Neural progenitor cell (in vitro differentiated cells): ENCODE results near the gene ARNT2. TPM values are rescaled to one million over a fixed set of nuclear protein-coding genes. Genes with fewer than 3 reads are reported as not detected.

ENCODE experiments used
- DNase-seq: peaks from one replicate; pipeline ENCODE4 v3.0.0-alpha.2; 2016; ENCODE audit warnings: low spot score
- H2AFZ ChIP-seq: fragments of 200-600 bp; sonication (generic); replicated peaks from 2 replicates; pipeline ENCODE4 v1.6.1; 2016; ENCODE audit warnings: antibody characterized with exemption
- H3F3A ChIP-seq: fragments of 200-600 bp; sonication (generic); 2 replicates; pipeline ENCODE4 v1.6.1; 2016; ENCODE audit warnings: antibody characterized with exemption, low read depth
- H3K27ac ChIP-seq: fragments of 200-600 bp; sonication (generic); 2 replicates; pipeline ENCODE4 v1.5.1; 2016; ENCODE audit warnings: mild to moderate bottlenecking
- H3K27me3 ChIP-seq: fragments of 200-600 bp; sonication (generic); 2 replicates; pipeline ENCODE4 v1.6.1; 2016; ENCODE audit warnings: mild to moderate bottlenecking, moderate library complexity
- H3K36me3 ChIP-seq: fragments of 200-600 bp; sonication (generic); 2 replicates; pipeline ENCODE4 v1.5.1; 2016
- H3K4me1 ChIP-seq: fragments of 200-600 bp; sonication (generic); 2 replicates; pipeline ENCODE4 v1.6.1; 2016; ENCODE audit warnings: mixed run types
- H3K4me2 ChIP-seq: fragments of 200-600 bp; sonication (generic); 2 replicates; pipeline ENCODE4 v1.6.1; 2016
- H3K4me3 ChIP-seq: fragments of 200-600 bp; sonication (generic); 2 replicates; pipeline ENCODE4 v1.5.1; 2016
- H3K79me2 ChIP-seq: fragments of 200-600 bp; sonication (generic); 2 replicates; pipeline ENCODE4 v1.6.1; 2016; ENCODE audit warnings: low read depth
- H3K9ac ChIP-seq: fragments of 200-600 bp; sonication (generic); 2 replicates; pipeline ENCODE4 v1.6.1; 2016
- H3K9me3 ChIP-seq: fragments of 200-600 bp; sonication (generic); 2 replicates; pipeline ENCODE4 v1.5.1; 2016; ENCODE audit warnings: low read depth
- H4K20me1 ChIP-seq: fragments of 200-600 bp; sonication (generic); 2 replicates; pipeline ENCODE4 v1.6.1; 2016; ENCODE audit warnings: low read depth
- H3K27ac Mint-ChIP-seq: 3 replicates; pipeline ENCODE4 v1.8.0; 2021; ENCODE audit warnings: mixed read lengths
- H3K27me3 Mint-ChIP-seq: 2 replicates; pipeline ENCODE4 v1.8.0; 2022; ENCODE audit warnings: low read depth, mild to moderate bottlenecking, inconsistent platforms, moderate library complexity, mixed read lengths; ENCODE audit not compliant: insufficient read depth
- H3K36me3 Mint-ChIP-seq: 3 replicates; pipeline ENCODE4 v1.8.0; 2021; ENCODE audit warnings: mixed read lengths
- H3K4me1 Mint-ChIP-seq: 3 replicates; pipeline ENCODE4 v1.8.0; 2021; ENCODE audit warnings: mixed read lengths
- H3K4me3 Mint-ChIP-seq: 3 replicates; pipeline ENCODE4 v1.8.0; 2021; ENCODE audit warnings: mild to moderate bottlenecking, moderate library complexity, mixed read lengths
- H3K9me3 Mint-ChIP-seq: 3 replicates; pipeline ENCODE4 v1.8.0; 2020; ENCODE audit warnings: mixed read lengths
- CTCF ChIP-seq: fragments of 200-600 bp; sonication (generic); IDR thresholded peaks from 2 replicates; pipeline ENCODE4 v1.5.1; 2017; ENCODE audit warnings: antibody characterized with exemption, mild to moderate bottlenecking
- EZH2 ChIP-seq: fragments of 200-600 bp; sonication (generic); IDR thresholded peaks from 2 replicates; pipeline ENCODE4 v1.6.1; 2017; ENCODE audit warnings: antibody characterized with exemption, mild to moderate bottlenecking, moderate library complexity
- EZH2phosphoT487 ChIP-seq: fragments of 200-600 bp; sonication (generic); IDR thresholded peaks from 2 replicates; pipeline ENCODE4 v1.6.1; 2017; ENCODE audit warnings: antibody characterized with exemption
- total RNA-seq: library from RNA; depleted of rRNA; stranded (reverse); fragments of >200 nt; gene quantifications from 2 replicates; pipeline ENCODE4 v1.2.3, GENCODE V29; 2015; ENCODE audit warnings: low replicate concordance

The ARNT2 gene
- total RNA-seq, 1 donor from 2014 or later, result 15.7 TPM

- no peak overlapping the region for H3K4me3 ChIP-seq
These were observed 12.5 kb downstream of the ARNT2 start for GRCh38 chr15:80416702-80417101.

GRCh38 chr15:80418892-80419537 is 14.8 kb downstream of the ARNT2 start:
- H3K4me2 ChIP-seq, result no peak overlapping the region
- H4K20me1 ChIP-seq, result peaks cover 16% of the 10 kb centered on the region
- H3K9me3 ChIP-seq, result no peaks in the 10 kb centered on the region
- H3K27ac Mint-ChIP-seq, result no peak overlapping the region
- H3K9me3 Mint-ChIP-seq, result peaks cover 3% of the 10 kb centered on the region
- H3K4me1 Mint-ChIP-seq, result peaks cover 20% of the 10 kb centered on the region
- no peak overlapping the region for H3K4me3 Mint-ChIP-seq
- H2AFZ ChIP-seq, result no peak overlapping the region
- H3K36me3 ChIP-seq, result no peaks in the 10 kb centered on the region
- H3K4me1 ChIP-seq, result peaks cover 10% of the 10 kb centered on the region
- no peak overlapping the region for H3K9ac ChIP-seq
- no peaks in the 10 kb centered on the region for H3K27me3 ChIP-seq
- H3F3A ChIP-seq, result no peaks in the 10 kb centered on the region
- no peak overlapping the region for H3K27ac ChIP-seq
- peak; percentile 69 for DNase-seq
- H3K4me3 ChIP-seq, result no peak overlapping the region
- TF ChIP-seq EZH2 (no peak), CTCF (peak; percentile 75)
- H3K36me3 Mint-ChIP-seq, result peaks cover 4% of the 10 kb centered on the region
- peaks cover 2% of the 10 kb centered on the region for H3K27me3 Mint-ChIP-seq
- H3K79me2 ChIP-seq, result peaks cover 36% of the 10 kb centered on the region

More at GRCh38 chr15:80416702-80417101, 12.5 kb downstream of the ARNT2 start:
- Mint-ChIP-seq H3K36me3 (peaks cover 4% of the 10 kb centered on the region), H3K4me1 (peaks cover 29% of the 10 kb centered on the region), H3K27ac (no peak overlapping the region), H3K4me3 (no peak overlapping the region), H3K9me3 (peaks cover 2% of the 10 kb centered on the region), H3K27me3 (no peaks in the 10 kb centered on the region)
- no peaks in the 10 kb centered on the region for H3K9me3 ChIP-seq
- H3K36me3 ChIP-seq, result no peaks in the 10 kb centered on the region
- no peak overlapping the region for H3K9ac ChIP-seq
- DNase-seq, result no peak
- H3K27ac ChIP-seq, result no peak overlapping the region
- H3K4me2 ChIP-seq, result no peak overlapping the region
- peaks cover 16% of the 10 kb centered on the region for H4K20me1 ChIP-seq
- H3F3A ChIP-seq, result no peaks in the 10 kb centered on the region
- H2AFZ ChIP-seq, result no peak overlapping the region
- H3K27me3 ChIP-seq, result no peaks in the 10 kb centered on the region
- TF ChIP-seq CTCF, result no peak
- no peak for TF ChIP-seq EZH2
- TF ChIP-seq EZH2phosphoT487, result no peak
- H3K4me1 ChIP-seq, result peaks cover 10% of the 10 kb centered on the region
- peaks cover 54% of the 10 kb centered on the region for H3K79me2 ChIP-seq

GRCh38 chr15:80419546-80419945 is 15.4 kb downstream of the ARNT2 start:
- TF ChIP-seq EZH2, result no peak
- Histone ChIP-seq H3K27me3 (no peaks in the 10 kb centered on the region), H4K20me1 (peaks cover 16% of the 10 kb centered on the region), H3K4me1 (peaks cover 9% of the 10 kb centered on the region), H3K36me3 (no peaks in the 10 kb centered on the region), H2AFZ (no peak overlapping the region), H3K9me3 (no peaks in the 10 kb centered on the region), H3F3A (no peaks in the 10 kb centered on the region), H3K4me3 (no peak overlapping the region), H3K79me2 (peaks cover 34% of the 10 kb centered on the region), H3K9ac (no peak overlapping the region), H3K27ac (no peak overlapping the region), H3K4me2 (no peak overlapping the region)
- no peak for DNase-seq
- Mint-ChIP-seq H3K36me3 (peaks cover 4% of the 10 kb centered on the region), H3K4me3 (no peak overlapping the region), H3K27me3 (peaks cover 2% of the 10 kb centered on the region), H3K27ac (no peak overlapping the region), H3K9me3 (peaks cover 3% of the 10 kb centered on the region), H3K4me1 (peaks cover 15% of the 10 kb centered on the region)

GRCh38 chr15:80420658-80421057 is 16.5 kb downstream of the ARNT2 start:
- Histone ChIP-seq H3K36me3 (no peaks in the 10 kb centered on the region), H3K4me1 (no peaks in the 10 kb centered on the region), H3K27ac (no peak overlapping the region), H3K9ac (no peak overlapping the region), H3K27me3 (no peaks in the 10 kb centered on the region), H2AFZ (no peak overlapping the region), H3K4me3 (no peak overlapping the region), H4K20me1 (peaks cover 16% of the 10 kb centered on the region), H3K9me3 (no peaks in the 10 kb centered on the region), H3K4me2 (no peak overlapping the region), H3K79me2 (peaks cover 22% of the 10 kb centered on the region), H3F3A (no peaks in the 10 kb centered on the region)
- DNase-seq, result no peak
- Mint-ChIP-seq H3K4me1 (peaks cover 4% of the 10 kb centered on the region), H3K27ac (no peak overlapping the region), H3K36me3 (peaks cover 4% of the 10 kb centered on the region), H3K27me3 (peaks cover 2% of the 10 kb centered on the region), H3K9me3 (peaks cover 3% of the 10 kb centered on the region), H3K4me3 (no peak overlapping the region)
- TF ChIP-seq EZH2 (no peak), EZH2phosphoT487 (no peak), CTCF (no peak)
